Neural cell (in vitro differentiated cells): ENCODE data around the gene RCAN1. TPM values are rescaled to one million over a fixed set of nuclear protein-coding genes. Genes with fewer than 3 reads are reported as not detected.

Experiments used
- H2AFZ ChIP-seq: fragments of 200-600, 300-800 bp; sonication (generic), shearing (Covaris generic); 2 replicates; pipeline ENCODE4 v1.6.0; 2014; ENCODE audit warnings: low read depth, mild to moderate bottlenecking, antibody characterized with exemption, low read length, moderate library complexity
- H3F3A ChIP-seq: fragments of 200-600 bp; shearing (Covaris generic); 2 replicates; pipeline ENCODE4 v1.6.1; 2016; ENCODE audit warnings: mild to moderate bottlenecking, moderate library complexity, mixed read lengths, antibody characterized with exemption, low read length; ENCODE audit not compliant: insufficient read depth, poor library complexity, severe bottlenecking
- H3K27ac ChIP-seq: fragments of 200-600, 300-800 bp; sonication (generic), shearing (Covaris generic); 2 replicates; pipeline ENCODE4 v1.5.1; 2014; ENCODE audit warnings: mild to moderate bottlenecking, low read length, moderate library complexity
- H3K27me3 ChIP-seq: fragments of 300-800, 200-600 bp; sonication (generic), shearing (Covaris generic); 2 replicates; pipeline ENCODE4 v1.6.0; 2014; ENCODE audit warnings: mild to moderate bottlenecking, low read depth, low read length, moderate library complexity; ENCODE audit not compliant: insufficient read depth
- H3K36me3 ChIP-seq: fragments of 300-800, 200-600 bp; sonication (generic), shearing (Covaris generic); 2 replicates; pipeline ENCODE4 v1.5.1; 2014; ENCODE audit warnings: mild to moderate bottlenecking, antibody characterized with exemption, low read length, moderate library complexity; ENCODE audit not compliant: insufficient read depth
- H3K4me2 ChIP-seq: fragments of 300-800, 200-600 bp; sonication (generic), shearing (Covaris generic); 2 replicates; pipeline ENCODE4 v1.6.0; 2014; ENCODE audit warnings: mild to moderate bottlenecking, low read length
- H3K4me3 ChIP-seq: fragments of 300-800, 200-600 bp; sonication (generic), shearing (Covaris generic); 2 replicates; pipeline ENCODE4 v1.5.1; 2014; ENCODE audit warnings: mild to moderate bottlenecking, low read length, moderate library complexity
- H3K79me2 ChIP-seq: fragments of 200-600 bp; shearing (Covaris generic); replicated peaks from 2 replicates; pipeline ENCODE4 v1.6.0; 2014; ENCODE audit warnings: mild to moderate bottlenecking, low read length, moderate library complexity; ENCODE audit not compliant: insufficient read depth
- H3K9ac ChIP-seq: fragments of 300-800, 200-600 bp; sonication (generic), shearing (Covaris generic); 2 replicates; pipeline ENCODE4 v1.6.1; 2016; ENCODE audit warnings: mild to moderate bottlenecking, low read length, mixed read lengths
- H3K9me2 ChIP-seq: fragments of 200-600 bp; shearing (Covaris generic); 2 replicates; pipeline ENCODE4 v1.6.1; 2016; ENCODE audit warnings: mild to moderate bottlenecking, low read length, mixed read lengths; ENCODE audit not compliant: insufficient read depth
- H3K9me3 ChIP-seq: fragments of 200-600, 300-800 bp; sonication (generic), shearing (Covaris generic); 2 replicates; pipeline ENCODE4 v1.6.1; 2016; ENCODE audit warnings: mild to moderate bottlenecking, mixed run types, low read length, moderate library complexity, mixed read lengths
- H4K20me1 ChIP-seq: fragments of 200-600 bp; shearing (Covaris generic); 2 replicates; pipeline ENCODE4 v1.6.1; 2016; ENCODE audit warnings: mild to moderate bottlenecking, mixed run types; ENCODE audit not compliant: insufficient read depth
- CTCF ChIP-seq: fragments of 450-650 bp; IDR thresholded peaks from 2 replicates; pipeline ENCODE4 v1.5.1; 2014; ENCODE audit warnings: antibody characterized with exemption, mild to moderate bottlenecking, moderate library complexity; ENCODE audit not compliant: poor library complexity, severe bottlenecking
- EP300 ChIP-seq: fragments of 450-650 bp; conservative IDR thresholded peaks from 2 replicates; pipeline ENCODE4 v1.6.1; 2014; ENCODE audit warnings: antibody characterized with exemption, mild to moderate bottlenecking, moderate library complexity; ENCODE audit not compliant: poor library complexity, severe bottlenecking
- EZH2 ChIP-seq: fragments of 200-600, 300-800 bp; shearing (Covaris generic), sonication (generic); IDR thresholded peaks from 2 replicates; pipeline ENCODE4 v1.6.1; 2014; ENCODE audit warnings: antibody characterized with exemption, low read length, borderline replicate concordance, mild to moderate bottlenecking; ENCODE audit not compliant: insufficient read depth, poor library complexity, severe bottlenecking
- MXI1 ChIP-seq: fragments of 450-650 bp; conservative IDR thresholded peaks from 2 replicates; pipeline ENCODE4 v1.6.1; 2014; ENCODE audit warnings: antibody characterized with exemption, mild to moderate bottlenecking; ENCODE audit not compliant: poor library complexity, severe bottlenecking
- POLR2AphosphoS5 ChIP-seq: IDR thresholded peaks from 2 replicates; pipeline ENCODE4 v1.6.1; 2012
- RAD21 ChIP-seq: fragments of 450-650 bp; conservative IDR thresholded peaks from 2 replicates; pipeline ENCODE4 v1.6.1; 2014; ENCODE audit warnings: antibody characterized with exemption, mild to moderate bottlenecking, moderate library complexity
- REST ChIP-seq: IDR thresholded peaks from 2 replicates; pipeline ENCODE4 v1.6.1; 2012; ENCODE audit warnings: borderline replicate concordance
- SMC3 ChIP-seq: fragments of 450-650 bp; conservative IDR thresholded peaks from 2 replicates; pipeline ENCODE4 v1.6.1; 2014; ENCODE audit warnings: antibody characterized with exemption, mild to moderate bottlenecking, moderate library complexity; ENCODE audit not compliant: poor library complexity
- TAF1 ChIP-seq: IDR thresholded peaks from 2 replicates; pipeline ENCODE4 v1.6.1; 2012; ENCODE audit warnings: low read depth
- polyA plus RNA-seq: library from polyadenylated mRNA; depleted of rRNA; stranded (reverse); fragments of >200 nt; gene quantifications from 2 replicates; pipeline ENCODE4 v1.2.3, GENCODE V29; 2014

Gene RCAN1
- polyA plus RNA-seq, 1 donor from 2014 or later, result 46.0 TPM

- H3K9me3 ChIP-seq, result no peaks in the 10 kb centered on the region
- no peaks in the 10 kb centered on the region for H3F3A ChIP-seq
- H4K20me1 ChIP-seq, result no peaks in the 10 kb centered on the region
- no peak overlapping the region for H3K27ac ChIP-seq
- H3K9me2 ChIP-seq, result no peaks in the 10 kb centered on the region
- TF ChIP-seq TAF1 (no peak), SMC3 (no peak), MXI1 (no peak), REST (no peak), EP300 (no peak), RAD21 (no peak), CTCF (no peak), POLR2AphosphoS5 (no peak), EZH2 (no peak)
- no peak overlapping the region for H2AFZ ChIP-seq
- H3K9ac ChIP-seq, result no peak overlapping the region
- H3K4me2 ChIP-seq, result no peak overlapping the region
- H3K27me3 ChIP-seq, result no peaks in the 10 kb centered on the region
- no peaks in the 10 kb centered on the region for H3K79me2 ChIP-seq
- H3K36me3 ChIP-seq, result no peaks in the 10 kb centered on the region
- H3K4me3 ChIP-seq, result no peak overlapping the region
Measured at GRCh38 chr21:34596561-34597271, 18.2 kb downstream of the RCAN1 start.

- Histone ChIP-seq H3K27ac (no peak overlapping the region), H3K4me3 (no peak overlapping the region), H3K27me3 (no peaks in the 10 kb centered on the region), H3K4me2 (no peak overlapping the region), H3K9ac (no peak overlapping the region), H2AFZ (no peak overlapping the region), H3K9me3 (no peaks in the 10 kb centered on the region), H4K20me1 (no peaks in the 10 kb centered on the region), H3K9me2 (no peaks in the 10 kb centered on the region), H3K36me3 (no peaks in the 10 kb centered on the region), H3F3A (no peaks in the 10 kb centered on the region), H3K79me2 (no peaks in the 10 kb centered on the region)
- TF ChIP-seq EZH2 (no peak), RAD21 (no peak), MXI1 (no peak), CTCF (no peak), TAF1 (no peak), EP300 (no peak), POLR2AphosphoS5 (no peak), SMC3 (no peak), REST (no peak)
Measured at GRCh38 chr21:34595457-34595856, 19.5 kb downstream of the RCAN1 start.
